GM18526 (cell line): ENCODE data around the gene LDAH.

Source experiments
- POLR2A ChIP-seq: IDR thresholded peaks from 3 replicates; pipeline ENCODE4 v1.6.1; 2011; ENCODE audit not compliant: insufficient read length; ENCODE audit errors: extremely low read depth

LDAH gene

DNA sequence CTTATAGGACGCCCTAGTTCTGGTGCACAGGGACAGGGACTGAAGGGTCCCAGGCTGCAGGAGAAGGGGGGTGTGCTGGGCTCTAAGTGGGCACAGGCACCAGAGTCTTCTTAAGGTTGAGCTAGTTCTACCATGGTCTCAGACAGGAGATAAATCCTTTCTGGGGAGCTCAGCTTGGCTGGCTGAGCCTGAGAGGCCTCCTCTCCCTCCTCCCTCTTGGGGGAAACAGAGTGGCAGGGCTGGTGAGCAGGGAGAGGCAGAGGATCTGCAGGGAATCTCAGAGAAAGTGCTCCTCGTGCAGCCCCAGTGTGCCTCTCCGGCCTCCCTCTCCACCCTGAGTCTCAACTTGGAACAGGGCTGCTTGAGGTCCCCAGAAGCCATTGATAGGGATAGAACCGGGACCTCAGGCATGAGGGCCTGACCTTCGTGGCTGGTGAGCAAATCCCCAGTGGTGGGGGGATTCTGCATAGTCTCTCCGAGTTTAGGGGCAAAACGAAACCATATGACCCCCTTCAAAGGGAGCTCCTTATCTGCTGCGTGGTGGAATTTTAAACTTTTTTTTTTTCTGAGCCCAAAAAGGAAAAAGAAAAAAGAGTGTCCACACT is 153.9 kb downstream of the LDAH start:
- TF ChIP-seq POLR2A: no peak

DNA sequence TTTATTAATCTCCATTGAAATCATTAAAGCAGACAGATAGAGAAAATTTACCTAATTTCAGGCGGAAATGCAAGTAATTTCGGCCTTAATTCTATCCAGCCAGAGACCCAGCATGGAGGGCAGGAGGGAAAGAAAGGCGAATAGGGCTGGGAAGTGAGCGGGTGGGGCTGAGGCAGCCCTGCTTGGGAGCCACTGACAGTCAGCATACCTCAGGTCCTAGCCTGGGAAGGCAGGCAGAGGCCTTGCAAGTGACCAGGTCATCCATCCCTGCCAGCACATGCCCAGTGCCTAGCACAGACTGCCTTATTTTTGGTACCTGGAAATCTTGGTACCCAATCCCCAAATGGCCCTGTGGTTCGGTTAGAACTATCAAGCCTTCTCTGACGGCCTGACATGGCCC is 154.4 kb downstream of the LDAH start:
- no peak for TF ChIP-seq POLR2A

DNA sequence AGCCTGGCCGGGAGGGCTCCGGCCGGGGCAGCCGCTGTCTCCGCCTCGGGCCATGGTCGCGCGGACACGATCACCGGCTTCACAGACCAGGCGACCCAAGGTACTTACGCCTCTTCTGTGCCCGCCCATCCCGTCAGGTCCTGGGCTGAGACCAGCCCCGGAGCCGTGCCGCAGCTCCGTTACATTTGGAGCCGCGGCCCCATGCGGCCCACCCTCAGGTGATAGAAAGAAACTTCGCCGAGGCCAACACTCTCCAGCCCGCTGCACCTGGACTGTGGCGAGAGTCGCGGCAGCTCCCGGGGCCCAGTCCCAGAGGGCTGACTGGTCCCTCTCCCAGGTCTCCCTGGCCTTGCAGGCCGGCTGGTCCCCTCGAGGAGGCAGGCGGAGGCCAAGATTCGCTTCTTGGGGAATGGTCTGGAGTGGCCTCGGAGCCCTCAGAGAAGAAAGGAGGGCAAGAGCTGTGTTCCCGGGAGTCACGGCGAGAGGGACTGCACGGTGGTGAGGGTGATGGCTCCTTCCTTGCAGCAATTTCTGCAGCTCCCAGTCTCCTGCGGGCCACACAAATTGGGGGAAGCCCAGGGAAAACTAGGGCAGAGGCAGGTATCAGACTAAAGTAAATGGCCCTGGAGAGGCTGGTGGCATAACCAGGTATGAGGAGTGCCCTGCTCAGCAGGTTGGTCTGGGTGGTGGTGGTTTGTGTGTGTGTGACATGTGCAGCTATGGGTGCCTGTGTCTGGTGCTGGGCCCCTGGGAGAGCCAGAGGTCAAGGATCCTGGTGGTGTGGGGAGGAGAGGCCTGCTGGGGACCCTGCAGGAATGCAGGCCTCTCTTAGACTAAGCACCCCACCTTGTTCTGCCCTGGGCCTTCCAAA is 155.1 kb downstream of the LDAH start:
- TF ChIP-seq POLR2A: no peak

DNA sequence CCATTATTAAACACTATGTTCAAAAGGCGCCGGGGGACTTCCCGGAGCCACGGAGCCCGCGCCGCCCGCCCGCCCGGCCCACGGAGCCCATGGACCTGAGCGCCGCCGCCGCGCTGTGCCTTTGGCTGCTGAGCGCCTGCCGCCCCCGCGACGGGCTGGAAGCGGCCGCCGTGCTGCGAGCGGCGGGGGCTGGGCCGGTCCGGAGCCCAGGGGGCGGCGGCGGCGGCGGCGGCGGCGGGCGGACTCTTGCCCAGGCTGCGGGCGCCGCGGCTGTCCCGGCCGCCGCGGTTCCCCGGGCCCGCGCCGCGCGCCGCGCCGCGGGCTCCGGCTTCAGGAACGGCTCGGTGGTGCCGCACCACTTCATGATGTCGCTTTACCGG is 155.8 kb downstream of the LDAH start:
- no peak for TF ChIP-seq POLR2A

DNA sequence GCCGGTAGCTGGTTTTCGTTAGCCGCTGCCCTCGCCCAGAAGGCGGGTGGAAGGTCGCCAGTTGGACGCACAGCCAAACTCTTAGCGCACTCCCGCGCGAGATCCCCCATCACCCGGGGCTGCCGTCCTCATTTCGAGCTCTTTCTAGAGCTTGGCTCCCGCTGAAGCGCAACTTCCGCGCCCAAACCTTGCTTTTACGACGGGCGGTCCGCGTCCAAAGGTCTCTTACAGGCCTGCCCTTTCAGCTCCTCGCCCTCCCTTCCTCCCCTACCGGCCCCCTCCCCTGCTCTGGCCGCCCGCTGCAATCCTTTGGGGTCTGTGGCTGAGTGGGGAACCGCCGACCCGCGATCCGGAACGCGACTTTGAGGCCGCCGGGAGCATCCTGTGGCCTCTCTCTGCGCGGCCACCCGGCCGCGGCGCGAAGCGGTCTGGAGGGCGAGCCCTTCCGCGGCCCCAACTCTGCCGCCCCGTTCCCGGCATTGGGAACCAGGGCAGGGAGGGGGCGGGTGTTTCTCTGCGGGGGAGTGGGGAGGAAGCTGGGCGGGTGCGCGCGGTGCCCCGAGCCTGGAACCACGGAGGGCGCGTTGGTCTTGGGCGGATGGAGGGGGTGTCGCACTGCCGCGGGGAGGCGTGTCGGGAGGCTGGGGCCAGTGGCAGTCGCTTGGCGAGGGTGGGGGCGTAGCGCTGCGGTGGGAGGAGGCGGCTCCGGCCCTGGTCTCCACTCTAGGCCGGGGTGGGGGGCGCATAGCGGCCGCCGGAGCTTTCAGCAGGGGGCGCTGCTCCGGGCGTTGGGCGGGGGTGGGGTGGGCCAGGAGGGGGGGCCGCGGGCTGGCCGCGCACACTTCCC is 156.4 kb downstream of the LDAH start, which contains the start of gene GDF7:
Gene GDF7 (plus strand): TSS at position 841 of the 847 bp plus-strand sequence. CDS start 96 bp downstream, outside the sequence.
- TF ChIP-seq POLR2A: no peak

DNA sequence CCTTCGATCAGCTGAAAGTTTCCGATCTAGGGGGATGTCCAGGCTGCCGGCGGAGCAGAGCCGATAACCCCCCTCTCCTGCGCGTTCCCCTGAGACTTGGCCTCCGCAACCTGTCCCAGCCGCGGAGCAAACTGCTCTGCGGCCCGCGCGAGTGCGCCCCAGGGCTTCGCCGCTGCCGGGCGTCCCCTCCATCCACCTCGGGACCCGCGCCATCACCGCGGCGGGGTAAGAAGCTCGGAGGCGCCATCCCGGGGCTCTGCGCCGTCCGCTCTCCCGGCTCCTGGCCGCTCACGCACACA is 156.9 kb downstream of the LDAH start:
- TF ChIP-seq POLR2A: no peak

DNA sequence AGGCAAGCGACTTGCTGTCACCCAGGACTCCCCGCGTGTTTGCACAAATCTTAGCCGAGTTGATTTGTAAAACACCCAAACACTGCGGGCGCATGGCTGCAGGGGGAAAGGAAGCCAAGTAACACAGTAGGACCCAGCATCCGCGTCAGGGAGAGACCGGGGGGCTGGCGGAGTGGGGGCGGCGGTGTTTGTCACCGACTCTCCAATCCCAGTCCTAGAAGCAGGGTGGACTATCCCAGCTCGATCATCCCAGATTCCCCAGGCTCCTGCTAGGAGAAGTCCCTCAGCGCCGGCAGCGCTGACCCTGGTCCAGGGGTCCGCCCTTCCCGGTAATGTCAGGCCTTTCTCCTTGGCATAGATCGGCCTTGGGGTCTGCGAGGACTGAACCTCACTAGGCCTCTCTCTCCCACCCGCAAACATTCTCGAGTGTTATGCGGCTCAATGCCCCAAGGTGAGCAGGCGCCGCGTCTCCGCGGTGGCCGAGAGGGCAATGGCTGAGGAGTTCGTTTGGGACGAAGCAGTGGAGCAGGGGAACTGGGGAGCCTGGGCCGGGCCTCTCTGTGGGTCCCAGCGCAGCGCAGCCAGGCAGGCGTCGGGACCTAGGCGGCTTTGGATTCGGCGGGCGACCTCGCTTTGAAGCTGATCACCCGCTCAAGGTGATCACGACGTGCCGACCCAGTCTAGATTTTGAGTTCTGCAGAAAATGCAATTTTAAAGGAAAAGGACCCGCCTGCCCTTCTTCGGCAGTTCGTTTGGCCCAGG is 157.5 kb downstream of the LDAH start:
- no peak for TF ChIP-seq POLR2A

DNA sequence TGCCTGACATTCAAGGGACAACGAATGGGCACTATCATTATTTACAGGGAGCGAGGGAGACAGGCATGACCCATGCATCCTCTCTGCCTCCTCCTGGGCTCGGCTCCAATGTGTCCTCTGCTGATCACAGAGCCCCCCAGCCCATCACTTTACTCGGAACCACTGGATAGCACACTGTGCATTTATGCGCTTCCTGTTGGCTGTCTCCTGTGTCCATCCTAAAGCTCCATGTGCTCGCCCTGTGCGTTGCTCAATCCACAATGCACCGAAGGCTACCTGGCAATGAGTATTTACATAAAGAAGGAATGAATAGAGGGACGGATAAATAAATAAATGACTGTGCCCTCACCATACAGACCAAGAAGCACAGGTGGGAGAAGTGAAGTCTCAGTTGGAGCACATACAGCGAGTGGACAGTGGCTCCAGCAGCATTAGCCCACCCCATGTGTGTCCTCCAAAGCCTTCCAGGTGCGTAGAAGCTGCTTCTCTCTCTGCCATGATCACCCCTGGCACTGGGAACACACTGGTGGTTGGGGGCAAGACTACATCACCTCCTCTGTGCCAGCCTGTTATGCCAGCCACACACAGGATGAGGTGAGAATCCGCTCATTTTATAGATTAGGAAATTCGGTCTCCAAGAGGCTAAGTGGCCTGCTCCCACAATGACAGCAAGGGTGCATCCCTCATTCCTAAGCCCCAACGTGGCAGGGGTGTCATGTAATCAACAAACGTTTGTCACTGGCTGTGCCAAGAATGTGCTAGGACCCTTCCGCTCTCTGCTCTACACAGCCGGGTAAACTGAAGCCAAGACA is 158.3 kb downstream of the LDAH start:
- no peak for TF ChIP-seq POLR2A

DNA sequence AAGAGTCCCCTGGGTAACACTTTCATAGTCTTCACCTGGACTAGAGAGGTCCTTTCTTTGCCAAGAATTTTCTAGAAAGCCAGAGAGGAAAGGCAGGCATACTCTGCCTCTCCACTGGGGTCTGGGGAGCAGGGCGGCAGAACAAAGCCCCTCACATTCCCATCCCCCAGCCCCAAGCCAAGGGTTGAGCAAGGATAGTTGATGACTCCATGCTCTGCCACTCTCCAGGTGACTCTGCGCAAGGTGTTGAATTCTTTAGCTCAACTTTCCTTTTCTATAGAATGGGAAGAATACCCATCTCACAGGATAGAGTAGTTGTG is 158.9 kb downstream of the LDAH start:
- no peak for TF ChIP-seq POLR2A

DNA sequence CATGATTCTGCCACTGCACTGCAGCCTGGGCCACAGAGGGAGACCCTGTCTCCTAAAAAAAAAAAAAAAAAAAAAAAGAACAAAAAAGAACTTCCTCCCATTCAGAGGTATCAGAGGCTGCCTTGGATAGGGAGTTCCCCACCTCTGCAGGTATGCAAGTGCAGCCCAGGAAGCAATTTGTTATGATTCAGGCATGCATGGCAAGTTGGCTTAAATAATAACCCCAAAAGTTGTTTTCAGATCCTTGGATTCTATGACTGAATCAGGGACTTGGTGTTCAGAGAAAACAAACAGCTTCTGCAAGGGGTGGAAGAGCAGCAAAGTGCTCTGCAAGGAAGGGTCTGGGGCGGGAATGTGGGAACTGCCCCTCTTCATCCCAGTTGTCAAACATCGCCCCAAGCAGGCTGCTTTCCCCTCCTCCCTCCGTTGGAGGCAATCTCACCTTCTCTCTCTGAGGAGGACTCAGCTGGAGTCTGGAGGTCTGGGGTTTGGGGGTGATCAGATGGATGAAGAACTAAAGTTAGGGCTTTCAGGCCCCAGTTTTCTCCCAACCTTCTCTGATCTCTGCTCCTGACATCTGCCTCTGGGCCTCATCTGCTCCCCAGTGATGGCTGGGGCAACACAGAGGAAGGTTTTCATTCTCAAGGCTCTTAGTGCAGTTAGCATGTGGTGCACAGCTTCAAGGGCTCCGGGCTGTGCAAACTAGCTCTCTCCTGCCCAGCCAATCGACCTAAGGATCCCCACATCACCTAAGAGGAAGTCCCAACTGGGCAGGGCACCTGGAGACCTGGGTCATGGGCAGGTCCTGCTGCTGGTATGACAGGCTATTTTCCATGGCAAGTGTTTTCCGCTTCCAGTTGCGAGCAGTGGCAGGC is 159.5 kb downstream of the LDAH start:
- TF ChIP-seq POLR2A: no peak

DNA sequence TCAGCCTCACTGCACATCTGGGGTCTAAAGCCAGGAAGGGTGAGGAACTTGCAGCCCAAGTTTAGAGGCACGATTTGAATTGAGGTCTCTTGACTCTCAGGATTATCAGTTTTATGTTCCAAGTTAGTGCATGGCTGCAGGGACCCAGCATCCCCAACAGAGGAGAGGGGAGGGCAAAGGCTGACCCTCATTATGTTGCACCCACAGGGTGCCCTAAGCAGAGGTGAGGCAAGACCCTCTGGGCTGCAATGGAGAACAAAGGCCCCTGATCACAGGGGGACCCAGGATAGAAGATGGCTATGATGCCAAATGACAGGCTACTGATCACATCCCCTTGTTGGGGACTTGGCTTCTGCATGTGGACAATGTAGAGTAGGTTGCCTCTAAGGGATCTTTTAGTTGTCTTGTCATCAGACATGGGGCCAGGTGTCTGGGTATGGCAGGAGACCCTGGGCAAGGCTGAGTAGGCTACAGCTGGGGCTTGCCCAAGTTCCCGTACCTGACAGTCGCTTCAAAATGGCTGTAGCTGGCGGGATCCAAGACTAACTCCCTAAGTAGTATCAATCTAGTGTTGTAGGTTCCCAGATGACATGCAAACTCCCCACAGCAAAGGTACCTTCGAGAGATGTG is 160.5 kb downstream of the LDAH start:
- TF ChIP-seq POLR2A: no peak

DNA sequence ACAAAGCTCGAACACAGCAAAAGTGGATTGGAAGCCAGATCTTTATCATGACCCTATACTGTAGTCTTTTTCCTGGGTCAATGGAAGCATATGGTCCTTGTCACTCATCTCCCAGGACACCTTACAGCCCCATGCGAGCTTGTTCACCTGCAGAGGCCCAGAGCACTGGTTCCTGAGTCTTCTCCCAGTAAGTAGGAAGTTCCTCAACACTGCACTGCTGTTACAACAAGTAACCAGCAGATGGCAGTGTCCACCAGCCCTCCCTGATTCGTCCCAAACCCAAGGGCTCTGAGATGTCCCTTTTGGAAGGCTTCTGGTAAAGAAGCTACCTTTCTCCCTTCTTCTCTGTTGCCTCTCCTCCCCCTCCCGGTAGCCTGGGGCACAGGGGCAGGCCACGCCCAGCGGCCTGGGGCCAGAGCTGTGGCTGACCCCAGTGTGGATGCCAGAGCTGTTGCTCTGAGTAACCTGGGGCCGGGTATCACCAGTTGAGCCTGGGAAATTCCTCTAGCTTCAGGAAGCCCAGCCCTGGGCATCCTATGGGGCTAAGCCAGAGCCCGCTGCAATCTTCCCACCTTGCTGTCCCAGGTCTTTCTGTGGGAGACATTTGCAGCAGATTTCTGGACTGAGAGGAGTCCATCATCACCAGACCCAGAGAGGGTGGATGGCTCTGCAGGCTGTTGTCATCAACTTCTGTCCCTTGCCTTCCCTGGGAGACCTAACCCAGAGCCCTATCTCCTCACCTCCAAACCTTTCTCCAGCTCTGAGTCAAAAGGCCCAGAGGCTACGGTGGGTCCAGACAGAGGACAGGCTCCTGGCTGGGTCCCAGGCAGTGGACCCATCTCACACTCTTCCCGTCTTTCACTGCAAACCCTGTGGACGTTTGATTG is 161.2 kb downstream of the LDAH start:
- TF ChIP-seq POLR2A: no peak
